Placental epithelial cell (primary cell): ENCODE results near the gene GAS1. TPM values are rescaled to one million over a fixed set of nuclear protein-coding genes. Genes with fewer than 3 reads are reported as not detected.

Experiments
- total RNA-seq: library from RNA; depleted of rRNA; stranded (reverse); fragments of >200 nt; gene quantifications from 2 replicates; pipeline ENCODE4 v1.2.3, GENCODE V29; 2012

The GAS1 gene
- 2.5 and 13.7 TPM in 2 replicates for total RNA-seq

GRCh38 chr9:86947146-86948073, at the start of gene GAS1:
Gene GAS1, minus strand, starts transcription at chr9:86947506. Its CDS starts 727 bp downstream, at chr9:86946779.

